Neutrophil (primary cell): Measurements from ENCODE around the gene LAYN.

Experiments
- H3K27ac ChIP-seq: fragments of 200-600 bp; sonication (generic); 2 replicates; pipeline ENCODE4 v1.5.1; 2016; ENCODE audit warnings: mild to moderate bottlenecking, moderate library complexity
- H3K27me3 ChIP-seq: fragments of 200-600 bp; sonication (generic); 2 replicates; pipeline ENCODE4 v1.6.0; 2016; ENCODE audit warnings: mild to moderate bottlenecking
- H3K36me3 ChIP-seq: fragments of 200-600 bp; sonication (generic); 2 replicates; pipeline ENCODE4 v1.5.1; 2017
- H3K4me1 ChIP-seq, 2 experiments: fragments of 200-600 bp in 1 of 2; sonication (generic) in 1 of 2; 1 replicate in 1 of 2; 2 replicates in 1 of 2; pipeline versions ENCODE4 v1.5.1 to v1.6.1; 2013 to 2016; ENCODE audit warnings: low read depth in 1 of 2, low read length in 1 of 2, mild to moderate bottlenecking in 1 of 2, moderate library complexity in 1 of 2; ENCODE audit not compliant: control insufficient read depth in 1 of 2, insufficient read depth in 1 of 2
- H3K4me3 ChIP-seq, 2 experiments: fragments of 200-600 bp in 1 of 2; sonication (generic) in 1 of 2; 1 replicate in 1 of 2; 2 replicates in 1 of 2; pipeline ENCODE4 v1.5.1; 2013 to 2016; ENCODE audit warnings: low read depth in 1 of 2, low read length in 1 of 2, mild to moderate bottlenecking in 1 of 2, moderate library complexity in 1 of 2
- H3K9me3 ChIP-seq: fragments of 200-600 bp; sonication (generic); 2 replicates; pipeline ENCODE4 v1.5.1; 2016
- TF ChIP-seq, protein P1 (sequence below): fragments of 200-600 bp; sonication (generic); IDR thresholded peaks from 2 replicates; pipeline ENCODE4 v1.5.1; 2016; ENCODE audit warnings: antibody characterized with exemption

LAYN gene

GRCh38 chr11:111598148-111598547 is 57.6 kb downstream of the LAYN start:
- H3K27me3 ChIP-seq: peaks cover 7% of the 10 kb centered on the region
- no peaks in the 10 kb centered on the region for H3K9me3 ChIP-seq
- TF ChIP-seq, protein P1, sequence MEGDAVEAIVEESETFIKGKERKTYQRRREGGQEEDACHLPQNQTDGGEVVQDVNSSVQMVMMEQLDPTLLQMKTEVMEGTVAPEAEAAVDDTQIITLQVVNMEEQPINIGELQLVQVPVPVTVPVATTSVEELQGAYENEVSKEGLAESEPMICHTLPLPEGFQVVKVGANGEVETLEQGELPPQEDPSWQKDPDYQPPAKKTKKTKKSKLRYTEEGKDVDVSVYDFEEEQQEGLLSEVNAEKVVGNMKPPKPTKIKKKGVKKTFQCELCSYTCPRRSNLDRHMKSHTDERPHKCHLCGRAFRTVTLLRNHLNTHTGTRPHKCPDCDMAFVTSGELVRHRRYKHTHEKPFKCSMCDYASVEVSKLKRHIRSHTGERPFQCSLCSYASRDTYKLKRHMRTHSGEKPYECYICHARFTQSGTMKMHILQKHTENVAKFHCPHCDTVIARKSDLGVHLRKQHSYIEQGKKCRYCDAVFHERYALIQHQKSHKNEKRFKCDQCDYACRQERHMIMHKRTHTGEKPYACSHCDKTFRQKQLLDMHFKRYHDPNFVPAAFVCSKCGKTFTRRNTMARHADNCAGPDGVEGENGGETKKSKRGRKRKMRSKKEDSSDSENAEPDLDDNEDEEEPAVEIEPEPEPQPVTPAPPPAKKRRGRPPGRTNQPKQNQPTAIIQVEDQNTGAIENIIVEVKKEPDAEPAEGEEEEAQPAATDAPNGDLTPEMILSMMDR: no peak
- H3K4me1 ChIP-seq: peaks cover 2 to 4% of the 10 kb centered on the region in 2 experiments
- H3K27ac ChIP-seq: no peak overlapping the region
- no peaks in the 10 kb centered on the region for H3K36me3 ChIP-seq
- no peak overlapping the region for H3K4me3 ChIP-seq

DNA sequence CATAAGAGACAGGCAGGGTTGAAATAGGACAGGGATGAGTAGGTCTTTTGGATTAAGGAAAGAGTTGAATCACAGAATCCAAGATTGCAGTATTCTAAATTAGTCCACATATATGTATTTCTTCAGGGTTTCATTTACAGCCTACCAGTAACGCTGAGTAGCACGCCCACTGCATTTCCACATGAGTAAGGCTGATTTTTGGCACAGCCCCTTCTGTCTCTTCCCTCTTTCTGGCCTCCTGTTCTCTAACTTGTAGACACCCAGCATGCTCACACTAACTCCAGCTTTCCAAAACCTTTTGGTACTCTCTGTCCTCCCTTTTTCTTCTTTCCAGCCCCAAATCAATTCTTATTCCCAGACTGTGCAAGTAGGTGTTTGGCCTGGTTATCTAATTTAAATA is 58.0 kb downstream of the LAYN start:
- Histone ChIP-seq H3K27ac (no peak overlapping the region), H3K27me3 (peaks cover 7% of the 10 kb centered on the region), H3K4me1 (peaks cover 6 to 9% of the 10 kb centered on the region in 2 experiments), H3K9me3 (no peaks in the 10 kb centered on the region), H3K4me3 (no peak overlapping the region), H3K36me3 (no peaks in the 10 kb centered on the region)
- TF ChIP-seq, protein P1: no peak

GRCh38 chr11:111601636-111601978 is 61.1 kb downstream of the LAYN start:
- H3K36me3 ChIP-seq: no peaks in the 10 kb centered on the region
- H3K27me3 ChIP-seq: peaks cover 7% of the 10 kb centered on the region
- peak overlapping the region; percentile 55 to 86 for H3K4me3 ChIP-seq
- no peak overlapping the region for H3K27ac ChIP-seq
- TF ChIP-seq, protein P1: no peak
- no peaks in the 10 kb centered on the region for H3K9me3 ChIP-seq
- H3K4me1 ChIP-seq: peaks cover 12 to 19% of the 10 kb centered on the region in 2 experiments

DNA sequence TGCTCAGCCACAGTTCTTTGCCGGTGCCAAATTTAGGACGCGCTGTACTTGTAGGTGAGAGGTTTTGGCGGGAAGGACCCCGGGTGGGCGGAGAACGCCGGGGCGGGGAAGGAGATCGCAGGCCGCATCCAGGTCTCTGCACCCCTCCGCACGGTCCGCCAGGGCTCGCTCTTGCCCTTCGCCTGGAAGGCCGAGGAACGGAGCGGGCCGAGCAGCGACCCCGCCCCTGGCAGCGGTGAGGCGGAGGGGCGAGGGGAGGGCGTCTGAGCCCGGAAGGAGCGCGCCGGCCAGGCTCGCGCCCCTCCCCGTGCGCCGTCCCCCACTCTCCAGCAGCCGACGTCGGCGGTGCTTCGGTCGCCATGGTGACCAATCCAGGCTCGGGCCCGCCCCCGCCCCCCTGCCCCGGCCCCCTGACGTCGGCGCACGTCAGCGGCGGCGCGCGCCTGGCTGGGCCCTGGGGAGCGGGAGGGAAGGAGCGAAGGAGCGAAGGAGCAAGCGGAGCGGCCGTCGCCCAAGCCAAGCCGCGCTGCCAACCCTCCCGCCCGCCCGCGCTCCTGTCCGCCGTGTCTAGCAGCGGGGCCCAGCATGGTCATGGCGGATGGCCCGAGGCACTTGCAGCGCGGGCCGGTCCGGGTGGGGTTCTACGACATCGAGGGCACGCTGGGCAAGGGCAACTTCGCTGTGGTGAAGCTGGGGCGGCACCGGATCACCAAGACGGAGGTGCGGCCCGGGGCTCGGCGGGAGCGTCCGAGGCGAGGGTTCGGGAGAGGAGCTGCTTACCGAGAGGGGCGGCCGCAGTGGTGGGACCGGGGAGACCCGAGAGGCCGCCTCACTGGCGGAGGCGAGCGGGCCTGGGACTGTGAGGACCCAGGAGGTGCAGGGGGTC is 61.7 kb downstream of the LAYN start, which contains the start of gene SIK2:
TSS of gene SIK2 (plus strand) at position 471 of the 886 bp plus-strand sequence. CDS start at position 586, 115 bp downstream.
- TF ChIP-seq, protein P1: peak; percentile 49
- peaks cover 7% of the 10 kb centered on the region for H3K27me3 ChIP-seq
- H3K36me3 ChIP-seq: no peaks in the 10 kb centered on the region
- peaks cover 12 to 19% of the 10 kb centered on the region in 2 experiments for H3K4me1 ChIP-seq
- peak within 1 kb of the TSS; percentile 75 to 86 for H3K4me3 ChIP-seq
- H3K27ac ChIP-seq: peak within 1 kb of the TSS; percentile 78
- no peaks in the 10 kb centered on the region for H3K9me3 ChIP-seq

DNA sequence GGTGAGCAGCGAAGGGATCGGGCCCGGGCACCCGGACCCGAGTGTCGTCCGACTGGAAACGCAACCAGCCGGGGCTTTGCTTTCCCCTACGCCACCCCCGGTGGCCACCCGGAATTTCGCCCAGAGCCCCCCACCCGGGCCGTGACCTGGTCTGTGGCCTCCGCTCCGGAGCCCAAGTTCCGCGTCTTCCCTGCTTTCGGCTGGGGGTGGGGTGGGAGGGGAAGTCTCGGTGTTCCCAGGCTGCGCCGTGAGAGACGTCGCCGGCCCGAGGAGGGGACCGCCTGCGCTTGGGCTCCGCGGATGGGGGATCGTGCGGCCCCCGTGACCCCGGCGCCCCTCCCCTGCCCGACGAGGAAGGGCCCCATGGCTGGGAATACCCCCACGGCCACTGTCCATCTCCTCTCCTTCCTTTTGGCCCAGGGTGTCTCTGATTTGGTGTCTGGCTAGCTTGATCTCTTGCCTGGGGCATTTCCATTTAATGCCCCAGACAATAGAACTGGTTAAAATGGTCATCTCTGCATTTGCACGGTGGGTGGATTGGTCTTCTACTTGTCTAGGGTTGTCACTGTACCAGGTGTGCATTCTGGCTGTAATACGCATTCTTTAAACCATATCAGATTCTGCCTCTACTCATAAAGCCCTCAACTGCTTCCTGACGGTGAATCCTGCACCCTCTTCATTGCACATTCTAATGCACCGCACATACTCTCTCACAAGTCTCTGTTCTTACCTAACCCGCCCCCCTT is 62.5 kb downstream of the LAYN start:
- Histone ChIP-seq H3K4me1 (peaks cover 12 to 19% of the 10 kb centered on the region in 2 experiments), H3K27ac (peak overlapping the region; percentile 78), H3K27me3 (peaks cover 7% of the 10 kb centered on the region), H3K9me3 (no peaks in the 10 kb centered on the region), H3K36me3 (no peaks in the 10 kb centered on the region), H3K4me3 (peak overlapping the region; percentile 75 to 86)
- TF ChIP-seq, protein P1: no peak
